RWPE2 (cell line): Measurements from ENCODE around the gene SUN3.

Source experiments
- ATAC-seq: fragments of 200-7000 bp; cut with Tn5 transposase; 3 replicates; pipeline ENCODE4 v1.9.1; 2021; ENCODE audit warnings: low read depth
- DNase-seq: peaks from one replicate; pipeline ENCODE4 v3.0.0-alpha.2; 2020; ENCODE audit warnings: low spot score
- H3K27ac ChIP-seq: fragments of 450-650 bp; 2 replicates; pipeline ENCODE4 v1.5.1; 2017; ENCODE audit warnings: mild to moderate bottlenecking; ENCODE audit not compliant: poor library complexity, severe bottlenecking
- H3K27me3 ChIP-seq: fragments of 250-450 bp; sonication (Bioruptor Pico); 2 replicates; pipeline ENCODE4 v1.5.1; 2021; ENCODE audit warnings: mild to moderate bottlenecking, moderate library complexity; ENCODE audit not compliant: insufficient read depth, poor library complexity, severe bottlenecking
- H3K36me3 ChIP-seq: fragments of 250-450 bp; sonication (Bioruptor Pico); 2 replicates; pipeline ENCODE4 v1.5.1; 2020; ENCODE audit warnings: low read depth, mild to moderate bottlenecking, moderate library complexity
- H3K4me1 ChIP-seq: fragments of 250-450 bp; sonication (Bioruptor Pico); 2 replicates; pipeline ENCODE4 v1.5.1; 2021; ENCODE audit warnings: mild to moderate bottlenecking, moderate library complexity; ENCODE audit not compliant: insufficient read depth, poor library complexity, severe bottlenecking
- H3K4me3 ChIP-seq: fragments of 250-450 bp; sonication (Bioruptor Pico); 2 replicates; pipeline ENCODE4 v1.5.1; 2021; ENCODE audit warnings: mild to moderate bottlenecking, moderate library complexity; ENCODE audit not compliant: severe bottlenecking
- H3K9me3 ChIP-seq: fragments of 250-450 bp; sonication (Bioruptor Pico); 2 replicates; pipeline ENCODE4 v1.5.1; 2021; ENCODE audit warnings: mild to moderate bottlenecking, moderate library complexity; ENCODE audit not compliant: severe bottlenecking
- TF ChIP-seq, protein P1 (sequence below): fragments of 450-650 bp; IDR thresholded peaks from one replicate; pipeline ENCODE4 v1.5.1; 2017; ENCODE audit warnings: mild to moderate bottlenecking, moderate library complexity; ENCODE audit not compliant: poor library complexity, severe bottlenecking

Gene SUN3

GRCh38 chr7:47950714-47951113 is 78.2 kb downstream of the SUN3 start:
- ATAC-seq: peak; percentile 64
- no peaks in the 10 kb centered on the region for H3K9me3 ChIP-seq
- TF ChIP-seq, protein P1, sequence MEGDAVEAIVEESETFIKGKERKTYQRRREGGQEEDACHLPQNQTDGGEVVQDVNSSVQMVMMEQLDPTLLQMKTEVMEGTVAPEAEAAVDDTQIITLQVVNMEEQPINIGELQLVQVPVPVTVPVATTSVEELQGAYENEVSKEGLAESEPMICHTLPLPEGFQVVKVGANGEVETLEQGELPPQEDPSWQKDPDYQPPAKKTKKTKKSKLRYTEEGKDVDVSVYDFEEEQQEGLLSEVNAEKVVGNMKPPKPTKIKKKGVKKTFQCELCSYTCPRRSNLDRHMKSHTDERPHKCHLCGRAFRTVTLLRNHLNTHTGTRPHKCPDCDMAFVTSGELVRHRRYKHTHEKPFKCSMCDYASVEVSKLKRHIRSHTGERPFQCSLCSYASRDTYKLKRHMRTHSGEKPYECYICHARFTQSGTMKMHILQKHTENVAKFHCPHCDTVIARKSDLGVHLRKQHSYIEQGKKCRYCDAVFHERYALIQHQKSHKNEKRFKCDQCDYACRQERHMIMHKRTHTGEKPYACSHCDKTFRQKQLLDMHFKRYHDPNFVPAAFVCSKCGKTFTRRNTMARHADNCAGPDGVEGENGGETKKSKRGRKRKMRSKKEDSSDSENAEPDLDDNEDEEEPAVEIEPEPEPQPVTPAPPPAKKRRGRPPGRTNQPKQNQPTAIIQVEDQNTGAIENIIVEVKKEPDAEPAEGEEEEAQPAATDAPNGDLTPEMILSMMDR: no peak
- H3K36me3 ChIP-seq: peaks cover 15% of the 10 kb centered on the region
- H3K27me3 ChIP-seq: no peaks in the 10 kb centered on the region
- no peak overlapping the region for H3K27ac ChIP-seq
- DNase-seq: no peak
- H3K4me3 ChIP-seq: no peak overlapping the region
- H3K4me1 ChIP-seq: peaks cover 3% of the 10 kb centered on the region

DNA sequence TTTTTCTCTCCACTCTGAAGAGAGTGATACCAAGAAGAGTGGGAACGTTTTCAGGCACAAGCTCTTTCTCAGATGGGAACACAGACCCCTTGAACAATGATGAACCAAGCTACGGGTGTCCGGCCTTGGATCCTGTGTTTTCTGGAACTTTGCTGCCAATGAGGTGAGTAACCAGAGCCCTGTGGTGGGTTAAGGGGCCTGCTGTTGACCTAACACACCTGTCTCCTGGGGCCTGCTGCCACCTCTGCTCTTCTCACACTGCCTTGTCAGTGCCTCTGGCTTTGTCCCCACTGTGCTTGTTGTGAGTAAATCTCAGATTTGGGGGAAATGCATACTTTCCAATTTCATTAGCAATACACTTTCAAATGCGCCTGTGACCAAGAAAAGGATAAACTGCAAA is 79.2 kb downstream of the SUN3 start:
- H3K4me1 ChIP-seq: peaks cover 3% of the 10 kb centered on the region
- H3K9me3 ChIP-seq: no peaks in the 10 kb centered on the region
- peaks cover 5% of the 10 kb centered on the region for H3K36me3 ChIP-seq
- no peak for ATAC-seq
- H3K4me3 ChIP-seq: no peak overlapping the region
- no peaks in the 10 kb centered on the region for H3K27me3 ChIP-seq
- TF ChIP-seq, protein P1: no peak
- H3K27ac ChIP-seq: no peak overlapping the region
- no peak for DNase-seq

DNA sequence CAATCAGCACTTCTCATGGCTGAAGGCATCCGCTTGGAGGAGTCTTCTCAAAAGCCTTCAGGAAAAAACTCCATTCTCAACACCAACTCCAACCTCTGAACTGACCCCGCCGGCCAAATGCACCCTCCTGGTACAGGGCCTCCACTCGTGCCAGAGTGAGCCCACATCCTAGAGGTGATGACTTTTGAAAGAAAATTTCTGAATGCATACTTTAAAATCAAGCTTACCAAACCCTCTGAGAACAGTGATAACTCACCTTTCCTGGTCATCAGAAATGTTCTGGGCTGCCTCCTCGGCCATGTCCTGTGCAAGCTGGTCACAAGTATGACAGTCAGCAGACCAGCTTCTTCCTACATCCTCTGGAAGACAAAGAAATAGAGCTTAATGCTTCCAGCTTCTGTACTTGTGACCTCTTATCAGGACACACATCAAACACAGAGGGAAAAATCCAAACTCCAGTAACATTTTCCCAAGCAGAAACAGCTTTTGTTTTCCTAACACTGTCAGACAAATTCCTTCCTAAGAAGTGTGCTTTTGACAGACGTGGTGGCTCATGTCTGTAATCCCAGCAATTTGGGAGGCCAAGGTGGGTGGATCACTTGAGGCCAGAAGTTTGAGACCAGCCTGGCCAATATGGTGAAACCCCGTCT is 80.6 kb downstream of the SUN3 start, which contains the start of gene PKD1L1:
Gene PKD1L1, minus strand, starts transcription at position 326 of the 650 bp plus-strand sequence. Its CDS starts 26 bp downstream, at position 300.
- Histone ChIP-seq H3K4me3 (no peak within 1 kb of the TSS), H3K27me3 (no peaks in the 10 kb centered on the region), H3K36me3 (no peaks in the 10 kb centered on the region), H3K4me1 (peaks cover 3% of the 10 kb centered on the region), H3K9me3 (no peaks in the 10 kb centered on the region), H3K27ac (no peak within 1 kb of the TSS)
- no peak for ATAC-seq
- TF ChIP-seq, protein P1: no peak
- no peak for DNase-seq

DNA sequence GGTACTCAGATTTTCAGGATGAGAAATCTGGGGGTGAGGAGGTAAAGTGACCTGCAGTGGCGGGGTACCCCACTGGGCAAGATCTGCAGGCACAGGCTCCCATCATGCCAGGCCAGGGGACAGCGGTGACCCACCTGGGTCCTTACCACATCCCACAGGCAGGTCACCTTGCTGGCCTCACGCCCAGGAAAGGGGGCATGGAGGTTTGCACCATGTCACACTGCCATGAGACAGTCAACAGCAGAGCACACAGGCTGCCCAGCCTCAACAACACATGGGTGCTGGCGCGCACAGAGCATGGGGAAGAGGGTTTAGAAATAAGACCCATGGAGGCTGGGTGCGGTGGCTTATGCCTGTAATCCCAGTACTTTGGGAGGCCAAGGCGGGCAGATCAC is 81.6 kb downstream of the SUN3 start:
- H3K27me3 ChIP-seq: no peaks in the 10 kb centered on the region
- TF ChIP-seq, protein P1: no peak
- H3K27ac ChIP-seq: no peak overlapping the region

More for the DNA sequence above, 81.6 kb downstream of the SUN3 start:
- ATAC-seq (no peak), DNase-seq (no peak)
- peaks cover 3% of the 10 kb centered on the region for H3K4me1 ChIP-seq
- no peak overlapping the region for H3K4me3 ChIP-seq
- no peaks in the 10 kb centered on the region for H3K9me3 ChIP-seq
- H3K36me3 ChIP-seq: no peaks in the 10 kb centered on the region
